Measurements from ENCODE around the gene DCAF6. TPM values are rescaled to one million over a fixed set of nuclear protein-coding genes. Genes with fewer than 3 reads are reported as not detected.

The DCAF6 gene
- total RNA-seq, 3 donors from 2014 or later (not counting 1 experiment from before 2014, with no cell fraction given): 21.8 to 31.8 (median 27.8) TPM

DNA sequence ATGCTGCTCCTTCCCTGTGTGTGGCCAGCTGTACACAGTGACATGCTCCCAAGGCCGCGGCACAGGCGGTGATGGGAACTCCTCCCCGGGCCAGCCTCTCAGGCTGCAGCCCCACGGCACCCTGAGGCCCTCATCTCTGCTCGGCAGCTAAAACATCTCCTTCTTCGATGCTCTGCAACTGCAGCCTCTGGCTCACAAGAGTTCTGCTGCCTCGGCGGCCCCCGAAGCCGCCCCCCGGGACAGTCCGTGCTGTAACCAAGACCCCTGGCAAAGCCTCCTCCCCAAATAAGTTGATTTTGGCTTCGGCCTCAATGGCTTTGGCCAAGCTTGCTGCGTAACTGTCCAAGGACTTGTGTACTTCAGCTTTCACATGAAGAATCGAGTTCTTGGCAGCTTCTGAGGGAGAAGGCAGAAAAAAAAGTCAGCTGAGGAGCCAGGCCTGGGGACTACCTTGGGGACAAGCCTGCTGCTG, 149.0 kb downstream of the DCAF6 start:
- intact Hi-C loops (cut with micrococcal nuclease): no loop called here
- TF ChIP-seq, protein P1, sequence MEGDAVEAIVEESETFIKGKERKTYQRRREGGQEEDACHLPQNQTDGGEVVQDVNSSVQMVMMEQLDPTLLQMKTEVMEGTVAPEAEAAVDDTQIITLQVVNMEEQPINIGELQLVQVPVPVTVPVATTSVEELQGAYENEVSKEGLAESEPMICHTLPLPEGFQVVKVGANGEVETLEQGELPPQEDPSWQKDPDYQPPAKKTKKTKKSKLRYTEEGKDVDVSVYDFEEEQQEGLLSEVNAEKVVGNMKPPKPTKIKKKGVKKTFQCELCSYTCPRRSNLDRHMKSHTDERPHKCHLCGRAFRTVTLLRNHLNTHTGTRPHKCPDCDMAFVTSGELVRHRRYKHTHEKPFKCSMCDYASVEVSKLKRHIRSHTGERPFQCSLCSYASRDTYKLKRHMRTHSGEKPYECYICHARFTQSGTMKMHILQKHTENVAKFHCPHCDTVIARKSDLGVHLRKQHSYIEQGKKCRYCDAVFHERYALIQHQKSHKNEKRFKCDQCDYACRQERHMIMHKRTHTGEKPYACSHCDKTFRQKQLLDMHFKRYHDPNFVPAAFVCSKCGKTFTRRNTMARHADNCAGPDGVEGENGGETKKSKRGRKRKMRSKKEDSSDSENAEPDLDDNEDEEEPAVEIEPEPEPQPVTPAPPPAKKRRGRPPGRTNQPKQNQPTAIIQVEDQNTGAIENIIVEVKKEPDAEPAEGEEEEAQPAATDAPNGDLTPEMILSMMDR (IDR thresholded peaks at IDR 0.05): no peak
- no peak overlapping the region for H3K27ac Mint-ChIP-seq
- DNase-seq: no peak
- H3K4me3 Mint-ChIP-seq: no peak overlapping the region
- no peak overlapping the region for H3K4me3 ChIP-seq (ENCODE audit: low read length)
- 93% methylated on average over 16 of the region's 16 CpGs for WGBS (ENCODE audit: insufficient coverage)
- peaks cover 5% of the 10 kb centered on the region for H3K4me1 ChIP-seq (ENCODE audit: control insufficient read depth, insufficient read depth, low read length)
- H3K4me1 Mint-ChIP-seq: no peaks in the 10 kb centered on the region
- H3K36me3 ChIP-seq (ENCODE audit: control insufficient read depth, insufficient read depth, low read length): no peaks in the 10 kb centered on the region
- no peak overlapping the region for H3K27ac ChIP-seq (ENCODE audit: low read length)
- H3K27me3 ChIP-seq (ENCODE audit: control insufficient read depth, insufficient read depth, low read length): no peaks in the 10 kb centered on the region
- no peaks in the 10 kb centered on the region for H3K27me3 Mint-ChIP-seq (ENCODE audit: low read depth in 2 of 2)
- H3K9me3 ChIP-seq (ENCODE audit: control insufficient read depth, insufficient read depth, low read length): no peaks in the 10 kb centered on the region
- ATAC-seq: no peak
- no peaks in the 10 kb centered on the region for H3K9me3 Mint-ChIP-seq
- no peaks in the 10 kb centered on the region for H3K36me3 Mint-ChIP-seq

- Mint-ChIP-seq H3K36me3 (no peaks in the 10 kb centered on the region), H3K27ac (no peak overlapping the region), H3K27me3 (ENCODE audit: low read depth in 2 of 2) (no peaks in the 10 kb centered on the region), H3K4me3 (peak overlapping the region; percentile 40), H3K4me1 (no peaks in the 10 kb centered on the region), H3K9me3 (no peaks in the 10 kb centered on the region)
- Histone ChIP-seq H3K9me3 (ENCODE audit: control insufficient read depth, insufficient read depth, low read length) (no peaks in the 10 kb centered on the region), H3K27me3 (ENCODE audit: control insufficient read depth, insufficient read depth, low read length) (no peaks in the 10 kb centered on the region), H3K36me3 (ENCODE audit: control insufficient read depth, insufficient read depth, low read length) (no peaks in the 10 kb centered on the region), H3K4me1 (ENCODE audit: control insufficient read depth, insufficient read depth, low read length) (peaks cover 5% of the 10 kb centered on the region), H3K4me3 (ENCODE audit: low read length) (no peak overlapping the region), H3K27ac (ENCODE audit: low read length) (no peak overlapping the region)
- DNase-seq (no peak), ATAC-seq (no peak)
- intact Hi-C loops (cut with micrococcal nuclease): no loop called here
- TF ChIP-seq, protein P1 (IDR thresholded peaks at IDR 0.05): no peak
- WGBS (ENCODE audit: insufficient coverage): 60% methylated on average over 1 of the region's 2 CpGs
Measured at GRCh38 chr1:168086438-168086837, 150.0 kb downstream of the DCAF6 start.

DNA sequence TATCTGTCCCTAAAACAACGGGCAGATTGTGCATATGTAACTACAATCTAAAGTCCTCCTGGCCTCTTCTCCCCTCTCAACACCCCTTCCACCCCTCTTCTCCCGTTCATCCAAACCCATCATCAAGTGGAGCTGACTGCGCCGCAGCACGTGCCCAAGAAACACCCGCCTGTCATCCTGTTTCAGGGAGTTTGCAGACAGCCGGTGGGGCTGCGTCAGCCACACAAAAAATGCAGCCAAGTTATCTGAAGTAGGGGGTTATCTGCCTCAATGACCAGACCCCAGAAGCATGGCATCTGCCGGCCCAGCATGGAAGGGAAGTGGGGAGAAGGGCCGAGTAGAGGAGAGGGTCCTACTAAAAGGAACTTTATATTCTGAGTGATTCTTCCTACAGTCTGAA, 151.2 kb downstream of the DCAF6 start:
- H3K4me1 Mint-ChIP-seq: no peaks in the 10 kb centered on the region
- H3K4me3 ChIP-seq (ENCODE audit: low read length): no peak overlapping the region
- DNase-seq: no peak
- no peaks in the 10 kb centered on the region for H3K27me3 ChIP-seq (ENCODE audit: control insufficient read depth, insufficient read depth, low read length)
- H3K36me3 ChIP-seq (ENCODE audit: control insufficient read depth, insufficient read depth, low read length): no peaks in the 10 kb centered on the region
- 93% methylated on average over 9 of the region's 10 CpGs for WGBS (ENCODE audit: insufficient coverage)
- no peaks in the 10 kb centered on the region for H3K27me3 Mint-ChIP-seq (ENCODE audit: low read depth in 2 of 2)
- no peaks in the 10 kb centered on the region for H3K9me3 ChIP-seq (ENCODE audit: control insufficient read depth, insufficient read depth, low read length)
- no peak overlapping the region for H3K27ac Mint-ChIP-seq
- H3K9me3 Mint-ChIP-seq: no peaks in the 10 kb centered on the region
- TF ChIP-seq, protein P1 (IDR thresholded peaks at IDR 0.05): no peak
- H3K36me3 Mint-ChIP-seq: no peaks in the 10 kb centered on the region
- peaks cover 5% of the 10 kb centered on the region for H3K4me1 ChIP-seq (ENCODE audit: control insufficient read depth, insufficient read depth, low read length)
- intact Hi-C loops (cut with micrococcal nuclease): no loop called here
- no peak for ATAC-seq
- H3K27ac ChIP-seq (ENCODE audit: low read length): no peak overlapping the region
- H3K4me3 Mint-ChIP-seq: no peak overlapping the region
